Suppressor macrophage treated with lipopolysaccharide for 4 hours (primary cell): ENCODE measurements around the gene GOLGA2.
A peak's percentile ranks its signal among the peaks of the same experiment; 100 is the strongest.

ENCODE experiments used
- DNase-seq: peaks from one replicate; pipeline ENCODE4 v3.0.0-alpha.2; 2020

GOLGA2 gene

GRCh38 chr9:128211186-128211980, 64.4 kb downstream of the GOLGA2 start:
- DNase-seq, result no peak

GRCh38 chr9:128208946-128209669, 66.7 kb downstream of the GOLGA2 start:
- DNase-seq, result no peak

- no peak for DNase-seq
Measured at GRCh38 chr9:128208386-128208785, 67.4 kb downstream of the GOLGA2 start.

- DNase-seq, result peak; percentile 12
Measured at GRCh38 chr9:128206916-128207910, 68.6 kb downstream of the GOLGA2 start.

GRCh38 chr9:128206484-128206883, 69.3 kb downstream of the GOLGA2 start:
- no peak for DNase-seq
